Uterus (tissue), 4 donors: Measurements from ENCODE around the gene TOR1A. TPM values are rescaled to one million over a fixed set of nuclear protein-coding genes. Genes with fewer than 3 reads are reported as not detected.

Experiments
- DNase-seq, 2 donors: peaks; one replicate each; pipeline ENCODE4 v3.0.0-alpha.2; 2019 to 2020
- H3K27ac ChIP-seq, 2 donors: fragments of 200-600 bp; sonication (generic); 1 replicate in 1 of 2; 2 replicates in 1 of 2; pipeline ENCODE4 v1.5.1; 2016 to 2018
- H3K27me3 ChIP-seq, 2 donors: fragments of 200-600 bp; sonication (generic); one replicate each; pipeline ENCODE4 v1.5.1; 2018 to 2019; ENCODE audit warnings: control low read depth in 1 of 2
- H3K36me3 ChIP-seq, 2 donors: fragments of 200-600 bp; sonication (generic); one replicate each; pipeline ENCODE4 v1.5.1; 2019; ENCODE audit warnings: control low read depth in 1 of 2
- H3K4me1 ChIP-seq, 2 donors: fragments of 200-600 bp; sonication (generic); one replicate each; pipeline ENCODE4 v1.5.1; 2018 to 2019; ENCODE audit warnings: control low read depth in 1 of 2
- H3K4me3 ChIP-seq, 2 donors: fragments of 200-600 bp; sonication (generic); 1 replicate in 1 of 2; 2 replicates in 1 of 2; pipeline ENCODE4 v1.5.1; 2018 to 2019; ENCODE audit warnings: mild to moderate bottlenecking in 1 of 2
- H3K9me3 ChIP-seq, 2 donors: fragments of 200-600 bp; sonication (generic); one replicate each; pipeline ENCODE4 v1.5.1; 2019; ENCODE audit warnings: control low read depth in 1 of 2
- CTCF ChIP-seq, 4 experiments: fragments of 200-600 bp in 2 of 4; fragments of 450-650 bp in 2 of 4; sonication (generic) in 2 of 4; IDR thresholded peaks; one replicate each; pipeline ENCODE4 v1.5.1; 2016 to 2019; ENCODE audit warnings: antibody characterized with exemption in 4 of 4, mild to moderate bottlenecking in 2 of 4, moderate library complexity in 1 of 4
- POLR2A ChIP-seq, 2 donors: fragments of 450-650 bp; IDR thresholded peaks; one replicate each; pipeline ENCODE4 v1.6.1; 2016; ENCODE audit warnings: antibody characterized with exemption in 2 of 2, mild to moderate bottlenecking in 1 of 2, moderate library complexity in 1 of 2
- intact Hi-C: fragments of 100-400 bp; cut with DNase I; formaldehyde crosslinking; loops from one replicate; pipeline ENCODE4 v1.15.1; 2023; ENCODE audit warnings: low total_unique reads
- total RNA-seq, 4 donors: library from RNA; depleted of rRNA in 3 of 4; stranded (reverse); fragments of >200 nt in 3 of 4; gene quantifications; one replicate each; pipeline versions ENCODE4 v1.1.0 to v1.2.4, GENCODE V29; 2014 to 2023
- donor health status: DM: yes; HTN: yes; CAD: no.

Gene TOR1A
- total RNA-seq, 4 donors from 2014 or later: 13.1 to 40.3 (median 33.0) TPM

- Histone ChIP-seq H3K36me3 (no peaks in the 10 kb centered on the region), H3K9me3 (no peaks in the 10 kb centered on the region), H3K4me1 (peaks cover 0 to 9% of the 10 kb centered on the region in 2 donors), H3K27ac (no peak overlapping the region), H3K27me3 (no peaks in the 10 kb centered on the region), H3K4me3 (no peak overlapping the region)
- DNase-seq: no peak
- intact Hi-C loops: no loop called here
- TF ChIP-seq POLR2A (IDR thresholded peaks at IDR 0.05): no peak
- TF ChIP-seq CTCF (IDR thresholded peaks at IDR 0.05): no peak
Measured at GRCh38 chr9:129775448-129775798, 48.5 kb downstream of the TOR1A start.

GRCh38 chr9:129774791-129775447, 49.0 kb downstream of the TOR1A start:
- H3K9me3 ChIP-seq: no peaks in the 10 kb centered on the region
- no peak overlapping the region for H3K4me3 ChIP-seq
- no peak overlapping the region for H3K27ac ChIP-seq
- TF ChIP-seq POLR2A (IDR thresholded peaks at IDR 0.05) (no peak), CTCF (IDR thresholded peaks at IDR 0.05) (no peak)
- H3K4me1 ChIP-seq: peaks cover 0 to 9% of the 10 kb centered on the region in 2 donors
- no peaks in the 10 kb centered on the region for H3K36me3 ChIP-seq
- no peaks in the 10 kb centered on the region for H3K27me3 ChIP-seq
- no peak for DNase-seq
- intact Hi-C loops: no loop called here

GRCh38 chr9:129773262-129774048, 50.5 kb downstream of the TOR1A start:
- Histone ChIP-seq H3K27ac (no peak overlapping the region), H3K9me3 (no peaks in the 10 kb centered on the region), H3K4me1 (peaks cover 0 to 9% of the 10 kb centered on the region in 2 donors), H3K4me3 (no peak overlapping the region), H3K27me3 (no peaks in the 10 kb centered on the region), H3K36me3 (no peaks in the 10 kb centered on the region)
- no peak for DNase-seq
- TF ChIP-seq POLR2A (IDR thresholded peaks at IDR 0.05): no peak
- TF ChIP-seq CTCF (IDR thresholded peaks at IDR 0.05): no peak
- intact Hi-C loops: no loop called here

- Histone ChIP-seq H3K36me3 (no peaks in the 10 kb centered on the region), H3K4me3 (no peak overlapping the region), H3K27ac (no peak overlapping the region), H3K4me1 (no peaks in the 10 kb centered on the region), H3K9me3 (no peaks in the 10 kb centered on the region), H3K27me3 (no peaks in the 10 kb centered on the region)
- DNase-seq: no peak
- TF ChIP-seq POLR2A (IDR thresholded peaks at IDR 0.05): no peak
- TF ChIP-seq CTCF (IDR thresholded peaks at IDR 0.05): no peak
- intact Hi-C loops: no loop called here
Measured at GRCh38 chr9:129770741-129771140, 53.2 kb downstream of the TOR1A start.

GRCh38 chr9:129769669-129770068, 54.3 kb downstream of the TOR1A start:
- Histone ChIP-seq H3K4me1 (no peaks in the 10 kb centered on the region), H3K27me3 (no peaks in the 10 kb centered on the region), H3K27ac (no peak overlapping the region), H3K9me3 (no peaks in the 10 kb centered on the region), H3K4me3 (no peak overlapping the region), H3K36me3 (no peaks in the 10 kb centered on the region)
- no peak for TF ChIP-seq POLR2A (IDR thresholded peaks at IDR 0.05)
- no peak for TF ChIP-seq CTCF (IDR thresholded peaks at IDR 0.05)
- no peak for DNase-seq
- intact Hi-C loops: no loop called here
